ENCODE measurements around the gene KHSRP.
A peak's percentile ranks its signal among the peaks of the same experiment; 100 is the strongest.

Gene KHSRP

DNA sequence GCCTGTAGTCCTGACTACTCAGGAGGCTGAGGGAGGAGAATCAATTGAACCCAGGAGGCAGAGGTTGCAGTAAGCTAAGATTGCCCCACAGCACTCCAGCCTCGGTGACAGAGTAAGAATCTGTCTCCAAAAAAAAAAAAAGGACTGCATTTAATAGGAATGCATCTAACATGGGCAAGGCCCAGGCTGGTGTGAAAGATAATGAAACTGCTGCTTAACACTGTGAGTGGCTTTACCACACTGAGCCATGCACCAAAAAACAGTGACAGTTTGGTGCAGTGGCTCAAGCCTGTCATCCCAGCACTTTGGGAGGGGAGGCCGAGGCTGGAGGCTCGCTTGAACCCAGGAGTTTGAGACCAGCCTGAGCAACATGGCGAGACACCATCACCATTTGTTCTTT is 40.2 kb downstream of the KHSRP start:
- WGBS, 2 experiments (ENCODE audit: insufficient coverage in 2 of 2) = 80 to 100% methylated on average over 3 of the region's 4 CpGs
- peaks cover 91% of the 10 kb centered on the region for H3K36me3 ChIP-seq (ENCODE audit: control insufficient read depth, insufficient read depth, low read length)

DNA sequence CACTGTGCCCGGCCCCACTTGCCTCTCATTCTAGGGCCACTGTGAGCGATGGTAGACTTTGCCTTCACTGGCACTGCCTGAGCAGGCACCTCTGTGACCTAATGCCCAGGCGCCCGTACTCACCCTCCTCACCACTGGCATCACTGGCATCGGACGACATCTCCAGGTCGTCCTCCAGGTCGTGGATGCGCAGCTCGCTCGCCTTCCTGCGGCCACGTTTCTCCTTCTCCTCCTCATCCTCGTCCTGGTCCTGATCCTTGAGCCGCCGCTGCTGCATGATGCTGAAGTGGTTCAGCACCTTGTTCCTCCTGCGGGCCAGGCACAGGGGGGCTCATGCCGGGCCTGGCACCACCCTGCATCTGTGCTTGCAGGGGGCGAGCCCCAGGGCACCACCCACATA is 41.4 kb downstream of the KHSRP start:
- H3K4me3 ChIP-seq (ENCODE audit: extremely low read depth, insufficient read depth, low read length, poor library complexity, severe bottlenecking) = no peak overlapping the region
- H3K4me1 ChIP-seq (ENCODE audit: control insufficient read depth, insufficient read depth, low read length, poor library complexity, severe bottlenecking) = no peaks in the 10 kb centered on the region
- no peak overlapping the region for H3K27ac ChIP-seq (ENCODE audit: low read depth, low read length, severe bottlenecking)
- 97 to 98% methylated on average over 15 to 17 of the region's 19 CpGs for WGBS, 2 experiments (ENCODE audit: insufficient coverage in 2 of 2)
- peaks cover 8% of the 10 kb centered on the region for H3K9me3 ChIP-seq (ENCODE audit: control insufficient read depth, low read length)
- H3K36me3 ChIP-seq (ENCODE audit: control insufficient read depth, insufficient read depth, low read length) = peaks cover 87% of the 10 kb centered on the region

More for the DNA sequence above, 40.2 kb downstream of the KHSRP start:
- H3K9me3 ChIP-seq (ENCODE audit: control insufficient read depth, low read length) = peaks cover 8% of the 10 kb centered on the region
- H3K4me3 ChIP-seq (ENCODE audit: extremely low read depth, insufficient read depth, low read length, poor library complexity, severe bottlenecking) = no peak overlapping the region
- no peak overlapping the region for H3K27ac ChIP-seq (ENCODE audit: low read depth, low read length, severe bottlenecking)
- no peaks in the 10 kb centered on the region for H3K4me1 ChIP-seq (ENCODE audit: control insufficient read depth, insufficient read depth, low read length, poor library complexity, severe bottlenecking)

DNA sequence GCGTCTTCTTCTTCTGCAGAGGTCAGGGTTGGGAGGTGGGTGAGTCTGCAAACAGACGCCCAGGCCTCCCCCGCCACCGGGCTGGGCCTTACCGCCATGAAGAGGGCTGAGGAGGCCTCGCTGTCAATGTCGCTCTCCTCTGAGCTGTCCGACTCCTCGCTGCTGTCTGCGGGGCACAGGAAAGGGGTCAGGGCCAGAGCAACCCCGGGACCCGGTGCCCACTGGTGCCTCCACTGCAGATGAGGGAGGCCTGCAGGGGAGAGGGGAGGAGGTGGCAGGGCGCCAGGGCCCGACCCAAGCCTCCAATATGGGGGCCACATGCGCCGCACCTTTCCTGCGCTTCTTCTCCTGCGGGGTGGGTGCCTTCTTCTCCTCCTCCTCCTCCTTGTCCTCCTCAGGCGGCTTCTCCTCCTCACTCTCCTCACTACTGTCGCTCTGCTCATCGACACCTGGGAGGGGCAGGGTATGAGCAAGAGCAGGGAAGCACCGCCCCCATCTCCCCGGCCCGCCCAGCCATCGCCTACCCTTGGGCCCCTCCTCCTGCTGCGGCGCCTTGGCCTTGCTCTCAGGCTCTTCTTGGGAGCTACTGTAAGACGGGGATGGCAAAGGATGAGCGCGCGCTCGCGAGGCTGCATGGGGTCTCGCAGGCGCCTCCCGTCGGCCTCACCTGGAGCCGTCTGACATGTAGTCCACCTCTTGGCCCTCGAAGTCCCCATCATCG is 43.4 kb downstream of the KHSRP start:
- no peak overlapping the region for H3K27ac ChIP-seq (ENCODE audit: low read depth, low read length, severe bottlenecking)
- peaks cover 74% of the 10 kb centered on the region for H3K36me3 ChIP-seq (ENCODE audit: control insufficient read depth, insufficient read depth, low read length)
- peaks cover 8% of the 10 kb centered on the region for H3K9me3 ChIP-seq (ENCODE audit: control insufficient read depth, low read length)
- no peaks in the 10 kb centered on the region for H3K4me1 ChIP-seq (ENCODE audit: control insufficient read depth, insufficient read depth, low read length, poor library complexity, severe bottlenecking)
- 96 to 98% methylated on average over 29 to 36 of the region's 40 CpGs for WGBS, 2 experiments (ENCODE audit: insufficient coverage in 2 of 2)
- no peak overlapping the region for H3K4me3 ChIP-seq (ENCODE audit: extremely low read depth, insufficient read depth, low read length, poor library complexity, severe bottlenecking)

DNA sequence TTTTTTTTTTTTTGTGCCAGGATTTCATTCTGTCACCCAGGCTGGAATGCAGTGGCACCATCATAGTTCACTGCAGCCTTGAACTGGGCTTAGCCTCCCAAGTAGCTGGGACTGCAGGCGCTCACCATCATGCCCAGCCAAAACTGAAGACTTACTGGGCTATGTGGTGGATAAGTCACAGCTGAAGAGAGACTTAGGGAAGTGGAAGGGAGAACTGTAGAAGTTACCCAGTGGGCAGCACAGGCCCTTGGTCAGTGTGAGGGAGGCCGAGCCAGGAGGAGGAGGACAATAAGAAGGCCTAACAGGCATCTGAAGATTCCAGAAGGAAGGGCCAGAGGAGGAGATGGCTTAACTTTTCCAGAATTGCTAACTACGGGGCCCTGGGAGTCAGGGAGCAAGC is 44.9 kb downstream of the KHSRP start:
- peaks cover 8% of the 10 kb centered on the region for H3K9me3 ChIP-seq (ENCODE audit: control insufficient read depth, low read length)
- H3K4me1 ChIP-seq (ENCODE audit: control insufficient read depth, insufficient read depth, low read length, poor library complexity, severe bottlenecking) = peaks cover 2% of the 10 kb centered on the region
- H3K4me3 ChIP-seq (ENCODE audit: extremely low read depth, insufficient read depth, low read length, poor library complexity, severe bottlenecking) = no peak overlapping the region
- no peak overlapping the region for H3K27ac ChIP-seq (ENCODE audit: low read depth, low read length, severe bottlenecking)
- peaks cover 72% of the 10 kb centered on the region for H3K36me3 ChIP-seq (ENCODE audit: control insufficient read depth, insufficient read depth, low read length)
- WGBS, 2 experiments (ENCODE audit: insufficient coverage in 2 of 2) = 96 to 100% methylated on average over 3 of the region's 3 CpGs

DNA sequence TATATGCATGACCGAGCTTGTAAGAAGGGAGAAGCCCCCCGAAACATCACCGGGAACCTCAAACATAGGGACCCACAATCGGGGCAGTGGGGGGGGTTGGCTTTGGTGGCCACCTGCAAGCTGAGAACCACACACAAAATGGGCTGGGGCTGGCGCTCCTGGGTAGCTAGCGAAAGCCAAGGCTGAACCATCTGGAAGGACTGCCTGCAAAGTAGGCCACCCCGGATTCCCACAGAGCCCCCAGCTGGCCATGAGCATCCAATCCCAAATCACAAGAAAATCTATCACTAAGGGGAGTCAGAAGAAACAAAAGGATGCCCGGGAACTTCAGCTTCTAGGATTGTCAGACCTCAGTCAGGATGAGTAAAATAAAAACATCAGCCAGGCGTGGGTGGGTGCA is 46.1 kb downstream of the KHSRP start:
- H3K27ac ChIP-seq (ENCODE audit: low read depth, low read length, severe bottlenecking) = peak overlapping the region; percentile 25
- 90 to 93% methylated on average over 6 to 9 of the region's 9 CpGs for WGBS, 2 experiments (ENCODE audit: insufficient coverage in 2 of 2)
- no peak overlapping the region for H3K4me3 ChIP-seq (ENCODE audit: extremely low read depth, insufficient read depth, low read length, poor library complexity, severe bottlenecking)
- peaks cover 66% of the 10 kb centered on the region for H3K36me3 ChIP-seq (ENCODE audit: control insufficient read depth, insufficient read depth, low read length)
- H3K9me3 ChIP-seq (ENCODE audit: control insufficient read depth, low read length) = peaks cover 8% of the 10 kb centered on the region
- peaks cover 5% of the 10 kb centered on the region for H3K4me1 ChIP-seq (ENCODE audit: control insufficient read depth, insufficient read depth, low read length, poor library complexity, severe bottlenecking)

DNA sequence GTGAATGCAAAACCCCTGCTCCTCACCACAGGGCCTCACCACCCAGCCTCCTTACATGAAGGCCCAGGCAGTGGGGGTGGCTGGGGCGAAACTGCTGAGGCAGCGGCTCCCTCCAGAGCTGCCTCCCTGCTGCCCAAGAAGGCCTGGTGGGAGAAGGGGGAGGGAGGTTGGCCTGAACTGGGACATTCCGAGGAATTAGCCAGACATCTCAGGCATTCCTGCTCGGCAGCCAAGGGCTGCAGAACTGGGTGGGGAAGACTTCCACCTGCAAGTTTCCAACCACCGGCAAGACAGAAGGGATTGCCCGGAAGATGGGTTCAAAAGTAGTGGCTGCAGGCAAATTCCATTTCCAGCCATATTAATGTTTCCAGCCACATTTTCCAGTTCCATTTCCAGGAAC is 46.6 kb downstream of the KHSRP start:
- Histone ChIP-seq H3K9me3 (ENCODE audit: control insufficient read depth, low read length) (peaks cover 8% of the 10 kb centered on the region), H3K36me3 (ENCODE audit: control insufficient read depth, insufficient read depth, low read length) (peaks cover 61% of the 10 kb centered on the region), H3K4me3 (ENCODE audit: extremely low read depth, insufficient read depth, low read length, poor library complexity, severe bottlenecking) (no peak overlapping the region), H3K4me1 (ENCODE audit: control insufficient read depth, insufficient read depth, low read length, poor library complexity, severe bottlenecking) (peaks cover 5% of the 10 kb centered on the region), H3K27ac (ENCODE audit: low read depth, low read length, severe bottlenecking) (peak overlapping the region; percentile 25)
- 70 to 74% methylated on average over 5 of the region's 6 CpGs for WGBS, 2 experiments (ENCODE audit: insufficient coverage in 2 of 2)

DNA sequence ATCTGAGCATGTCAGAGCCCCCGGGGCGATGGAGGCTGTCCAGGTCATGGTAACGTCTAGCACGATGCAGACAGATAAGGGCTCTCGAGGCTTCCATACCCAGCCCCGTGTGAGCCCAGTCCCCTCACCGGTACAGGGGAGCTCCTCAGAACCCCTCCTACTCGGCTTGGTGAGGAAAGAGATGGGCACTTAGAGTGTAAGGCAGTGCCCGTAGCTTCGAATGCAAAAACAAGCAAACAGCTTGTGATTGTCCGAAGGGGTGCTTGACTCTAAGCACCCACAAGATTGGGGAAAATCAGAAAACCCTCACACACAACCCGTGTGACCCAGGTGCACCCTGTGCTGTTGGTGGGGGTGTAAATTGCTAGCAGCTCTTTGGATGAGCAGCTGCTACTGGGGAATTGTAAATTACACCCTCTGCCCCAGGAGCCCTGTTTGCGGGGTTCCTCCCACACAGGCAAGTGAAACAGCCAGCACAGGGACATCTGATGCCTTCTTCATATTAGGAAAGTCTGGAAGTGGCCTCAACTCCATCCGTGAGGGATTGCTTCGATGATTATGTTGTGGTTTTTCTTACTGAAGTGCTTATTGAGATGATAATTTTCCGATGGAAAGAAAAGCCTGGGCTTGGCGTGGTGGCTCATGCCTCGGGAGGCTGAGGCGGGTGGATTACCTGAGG is 48.0 kb downstream of the KHSRP start:
- no peak overlapping the region for H3K27ac ChIP-seq (ENCODE audit: low read depth, low read length, severe bottlenecking)
- peaks cover 8% of the 10 kb centered on the region for H3K9me3 ChIP-seq (ENCODE audit: control insufficient read depth, low read length)
- 87 to 94% methylated on average over 14 to 18 of the region's 19 CpGs for WGBS, 2 experiments (ENCODE audit: insufficient coverage in 2 of 2)
- peaks cover 49% of the 10 kb centered on the region for H3K36me3 ChIP-seq (ENCODE audit: control insufficient read depth, insufficient read depth, low read length)
- H3K4me3 ChIP-seq (ENCODE audit: extremely low read depth, insufficient read depth, low read length, poor library complexity, severe bottlenecking) = no peak overlapping the region
- peaks cover 5% of the 10 kb centered on the region for H3K4me1 ChIP-seq (ENCODE audit: control insufficient read depth, insufficient read depth, low read length, poor library complexity, severe bottlenecking)

DNA sequence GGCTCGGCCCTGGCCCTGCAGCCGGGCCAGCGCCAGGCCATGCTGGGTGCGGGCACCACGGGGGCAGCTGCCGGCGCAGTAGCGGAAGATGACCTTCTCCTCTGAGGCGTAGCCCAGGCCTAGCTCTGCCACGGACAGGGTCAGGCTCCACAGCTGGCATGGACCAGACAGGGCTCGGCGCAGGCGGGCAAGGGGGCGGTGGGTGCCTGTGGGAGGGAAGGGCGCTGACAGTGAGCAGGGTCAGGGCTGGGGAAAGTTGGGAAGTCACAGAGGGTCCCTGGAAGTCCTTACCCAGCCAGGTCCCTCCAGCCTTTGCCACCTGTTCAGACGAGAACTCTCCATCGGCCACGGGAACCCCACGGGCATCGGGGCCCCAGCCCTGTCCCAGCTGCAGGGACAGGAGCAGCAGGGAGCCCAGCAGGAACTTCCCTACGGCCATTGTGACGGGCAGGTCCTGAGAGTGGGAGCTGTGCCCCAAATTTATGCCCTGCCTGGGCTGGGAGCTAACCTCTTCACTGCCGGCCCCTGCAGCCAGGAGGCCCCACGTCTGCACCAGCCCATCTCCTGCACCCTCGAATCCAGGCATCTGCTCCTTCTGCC is 49.1 kb downstream of the KHSRP start, which contains the start of gene PSPN:
Gene PSPN (minus strand): TSS at position 523 of the 600 bp plus-strand sequence. CDS start 84 bp downstream, at position 439.
- 92 to 95% methylated on average over 22 to 24 of the region's 25 CpGs for WGBS, 2 experiments (ENCODE audit: insufficient coverage in 2 of 2)
- Histone ChIP-seq H3K4me3 (ENCODE audit: extremely low read depth, insufficient read depth, low read length, poor library complexity, severe bottlenecking) (no peak within 1 kb of the TSS), H3K27ac (ENCODE audit: low read depth, low read length, severe bottlenecking) (no peak within 1 kb of the TSS), H3K36me3 (ENCODE audit: control insufficient read depth, insufficient read depth, low read length) (peaks cover 37% of the 10 kb centered on the region), H3K4me1 (ENCODE audit: control insufficient read depth, insufficient read depth, low read length, poor library complexity, severe bottlenecking) (peaks cover 5% of the 10 kb centered on the region), H3K9me3 (ENCODE audit: control insufficient read depth, low read length) (peaks cover 6% of the 10 kb centered on the region)

DNA sequence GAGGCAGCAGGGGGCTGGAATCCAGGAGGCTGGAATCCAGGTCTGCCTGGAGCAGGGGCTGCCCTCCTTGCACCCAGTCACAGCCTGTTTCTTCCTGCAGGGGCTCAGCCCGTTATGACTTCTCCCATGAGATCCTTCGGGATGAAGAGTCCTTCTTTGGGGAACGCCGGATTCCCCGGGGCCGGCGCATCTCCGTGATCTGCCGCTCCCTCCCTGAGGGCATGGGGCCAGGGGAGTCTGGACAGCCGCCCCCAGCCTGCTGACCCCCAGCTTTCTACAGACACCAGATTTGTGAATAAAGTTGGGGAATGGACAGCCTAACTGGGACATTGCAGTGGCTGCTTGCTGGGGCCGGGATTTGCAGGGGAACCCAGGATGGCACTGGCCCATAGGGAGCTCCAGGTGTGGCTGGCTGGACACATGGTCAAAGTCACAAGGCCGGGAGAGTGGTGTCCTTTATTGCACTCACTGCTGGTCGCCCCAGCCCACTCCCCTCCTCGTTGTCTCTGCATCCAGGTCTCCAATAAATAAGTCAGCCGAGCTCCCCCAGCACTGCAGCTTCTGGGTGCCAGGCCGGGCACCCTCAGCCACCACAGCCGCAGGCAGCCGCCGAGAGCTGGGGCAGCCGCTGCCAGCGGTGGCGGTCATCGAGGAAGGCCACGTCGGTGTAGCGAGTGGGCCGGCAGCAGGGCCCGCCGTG is 49.8 kb downstream of the KHSRP start:
- no peaks in the 10 kb centered on the region for H3K9me3 ChIP-seq (ENCODE audit: control insufficient read depth, low read length)
- H3K4me3 ChIP-seq (ENCODE audit: extremely low read depth, insufficient read depth, low read length, poor library complexity, severe bottlenecking) = no peak overlapping the region
- WGBS, 2 experiments (ENCODE audit: insufficient coverage in 2 of 2) = 91 to 95% methylated on average over 22 to 28 of the region's 29 CpGs
- H3K4me1 ChIP-seq (ENCODE audit: control insufficient read depth, insufficient read depth, low read length, poor library complexity, severe bottlenecking) = peaks cover 5% of the 10 kb centered on the region
- no peak overlapping the region for H3K27ac ChIP-seq (ENCODE audit: low read depth, low read length, severe bottlenecking)
- peaks cover 31% of the 10 kb centered on the region for H3K36me3 ChIP-seq (ENCODE audit: control insufficient read depth, insufficient read depth, low read length)

DNA sequence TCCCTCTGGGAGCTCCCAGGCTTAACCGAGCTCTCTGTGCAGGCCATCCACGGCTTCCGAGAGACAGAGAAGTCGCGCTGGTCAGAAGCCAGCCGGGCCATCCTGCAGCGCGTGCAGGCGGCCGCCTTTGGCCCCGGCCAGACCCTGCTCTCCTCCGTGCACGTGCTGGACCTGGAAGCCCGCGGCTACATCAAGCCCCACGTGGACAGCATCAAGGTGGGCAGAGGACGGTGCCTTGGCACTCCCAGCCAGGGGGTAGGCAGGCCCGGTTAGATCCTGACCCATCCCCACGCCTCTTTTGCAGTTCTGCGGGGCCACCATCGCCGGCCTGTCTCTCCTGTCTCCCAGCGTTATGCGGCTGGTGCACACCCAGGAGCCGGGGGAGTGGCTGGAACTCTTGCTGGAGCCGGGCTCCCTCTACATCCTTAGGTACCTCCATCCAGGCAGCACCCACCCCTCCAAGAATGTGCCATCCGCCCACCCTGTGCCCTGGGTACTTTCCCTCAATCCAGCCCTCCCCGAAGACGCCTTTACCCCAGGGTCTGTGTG is 50.4 kb downstream of the KHSRP start:
- Histone ChIP-seq H3K36me3 (ENCODE audit: control insufficient read depth, insufficient read depth, low read length) (peaks cover 29% of the 10 kb centered on the region), H3K4me1 (ENCODE audit: control insufficient read depth, insufficient read depth, low read length, poor library complexity, severe bottlenecking) (peaks cover 5% of the 10 kb centered on the region), H3K27ac (ENCODE audit: low read depth, low read length, severe bottlenecking) (peak overlapping the region; percentile 64), H3K9me3 (ENCODE audit: control insufficient read depth, low read length) (no peaks in the 10 kb centered on the region), H3K4me3 (ENCODE audit: extremely low read depth, insufficient read depth, low read length, poor library complexity, severe bottlenecking) (peak overlapping the region; percentile 46)
- 94 to 97% methylated on average over 23 to 24 of the region's 29 CpGs for WGBS, 2 experiments (ENCODE audit: insufficient coverage in 2 of 2)
